Fibroblast of skin of right biceps (primary cell): ENCODE data around the gene SMARCA4.
"Not testable (repeated sequence)": the region's sequence is repeated elsewhere in the genome, so short reads cannot be mapped to it uniquely, and the experiment has no call there.

Source experiments
- DNase-seq: peaks from one replicate; pipeline ENCODE4 v3.0.0-alpha.2; 2013

Gene SMARCA4

GRCh38 chr19:10981252-10981895 is 20.5 kb downstream of the SMARCA4 start:
- DNase-seq, result no peak

- no peak for DNase-seq
Observed at GRCh38 chr19:10983026-10983425, 22.2 kb downstream of the SMARCA4 start.

- no peak for DNase-seq
Observed at GRCh38 chr19:10984166-10984735, 23.4 kb downstream of the SMARCA4 start.

- DNase-seq, result no peak
Observed at GRCh38 chr19:10985502-10985901, 24.7 kb downstream of the SMARCA4 start.

GRCh38 chr19:10986301-10987127 is 25.7 kb downstream of the SMARCA4 start:
- DNase-seq, result no peak

GRCh38 chr19:10987571-10988297 is 26.9 kb downstream of the SMARCA4 start:
- DNase-seq, result no peak

- no peak for DNase-seq
Observed at GRCh38 chr19:10988380-10988779, 27.6 kb downstream of the SMARCA4 start.

- DNase-seq, result no peak
Observed at GRCh38 chr19:10988921-10989320, 28.1 kb downstream of the SMARCA4 start.

GRCh38 chr19:10991076-10991475 is 30.2 kb downstream of the SMARCA4 start:
- no peak for DNase-seq

GRCh38 chr19:10991521-10992081 is 30.8 kb downstream of the SMARCA4 start:
- no peak for DNase-seq

- DNase-seq, result not testable (repeated sequence)
Observed at GRCh38 chr19:10992174-10992573, 31.3 kb downstream of the SMARCA4 start.

- DNase-seq, result no peak
Observed at GRCh38 chr19:10995926-10996600, 35.2 kb downstream of the SMARCA4 start.

- peak; percentile 7 for DNase-seq
Observed at GRCh38 chr19:10998045-10998533, 37.3 kb downstream of the SMARCA4 start.

GRCh38 chr19:10998666-10999065 is 37.8 kb downstream of the SMARCA4 start:
- no peak for DNase-seq

GRCh38 chr19:11005521-11005920 is 44.7 kb downstream of the SMARCA4 start:
- DNase-seq, result no peak

- no peak for DNase-seq
Observed at GRCh38 chr19:11007385-11007784, 46.6 kb downstream of the SMARCA4 start.

- DNase-seq, result no peak
Observed at GRCh38 chr19:11007962-11008532, 47.2 kb downstream of the SMARCA4 start.

- no peak for DNase-seq
Observed at GRCh38 chr19:11010041-11010440, 49.2 kb downstream of the SMARCA4 start.

GRCh38 chr19:11012507-11012906 is 51.7 kb downstream of the SMARCA4 start:
- DNase-seq, result no peak

- no peak for DNase-seq
Observed at GRCh38 chr19:11013771-11014170, 52.9 kb downstream of the SMARCA4 start.

GRCh38 chr19:11014403-11014911 is 53.6 kb downstream of the SMARCA4 start:
- no peak for DNase-seq

GRCh38 chr19:11016631-11017030 is 55.8 kb downstream of the SMARCA4 start:
- DNase-seq, result no peak
